PFSK-1 (cell line): Measurements from ENCODE around the gene RARRES2. TPM values are rescaled to one million over a fixed set of nuclear protein-coding genes. Genes with fewer than 3 reads are reported as not detected.

Experiments used
- FOXP2 ChIP-seq: optimal IDR thresholded peaks from 2 replicates; pipeline ENCODE3; 2011; ENCODE audit warnings: borderline replicate concordance, control low read depth, inconsistent platforms; ENCODE audit not compliant: insufficient read depth; ENCODE audit errors: extremely low read length, extremely low read depth
- POLR2AphosphoS5 ChIP-seq: IDR thresholded peaks from 2 replicates; pipeline ENCODE4 v1.6.1; 2012; ENCODE audit warnings: low read depth, mild to moderate bottlenecking, control low read depth, low read length, moderate library complexity
- REST ChIP-seq, 2 experiments: IDR thresholded peaks; 2 replicates each; pipeline versions ENCODE4 v1.6.1 to v1.8.0; 2011 to 2012; ENCODE audit warnings: low read depth in 2 of 2, low read length in 2 of 2, control low read depth in 1 of 2, inconsistent platforms in 1 of 2, mild to moderate bottlenecking in 1 of 2, moderate library complexity in 1 of 2; ENCODE audit not compliant: insufficient read depth in 1 of 2
- SIN3A ChIP-seq: IDR thresholded peaks from 2 replicates; pipeline ENCODE4 v1.6.1; 2012; ENCODE audit warnings: mild to moderate bottlenecking, low read length, moderate library complexity, borderline replicate concordance; ENCODE audit not compliant: insufficient read depth
- TAF1 ChIP-seq: IDR thresholded peaks from 2 replicates; pipeline ENCODE4 v1.6.1; 2012; ENCODE audit warnings: low read length, control low read depth, borderline replicate concordance; ENCODE audit not compliant: insufficient read depth
- polyA plus RNA-seq: library from polyadenylated mRNA; unstranded; fragments of >200 nt; gene quantifications from one replicate; pipeline ENCODE4 v1.2.1, GENCODE V29; 2012; ENCODE audit warnings: low read depth, missing spikeins; ENCODE audit not compliant: insufficient read length

The RARRES2 gene
- not detected for polyA plus RNA-seq

DNA sequence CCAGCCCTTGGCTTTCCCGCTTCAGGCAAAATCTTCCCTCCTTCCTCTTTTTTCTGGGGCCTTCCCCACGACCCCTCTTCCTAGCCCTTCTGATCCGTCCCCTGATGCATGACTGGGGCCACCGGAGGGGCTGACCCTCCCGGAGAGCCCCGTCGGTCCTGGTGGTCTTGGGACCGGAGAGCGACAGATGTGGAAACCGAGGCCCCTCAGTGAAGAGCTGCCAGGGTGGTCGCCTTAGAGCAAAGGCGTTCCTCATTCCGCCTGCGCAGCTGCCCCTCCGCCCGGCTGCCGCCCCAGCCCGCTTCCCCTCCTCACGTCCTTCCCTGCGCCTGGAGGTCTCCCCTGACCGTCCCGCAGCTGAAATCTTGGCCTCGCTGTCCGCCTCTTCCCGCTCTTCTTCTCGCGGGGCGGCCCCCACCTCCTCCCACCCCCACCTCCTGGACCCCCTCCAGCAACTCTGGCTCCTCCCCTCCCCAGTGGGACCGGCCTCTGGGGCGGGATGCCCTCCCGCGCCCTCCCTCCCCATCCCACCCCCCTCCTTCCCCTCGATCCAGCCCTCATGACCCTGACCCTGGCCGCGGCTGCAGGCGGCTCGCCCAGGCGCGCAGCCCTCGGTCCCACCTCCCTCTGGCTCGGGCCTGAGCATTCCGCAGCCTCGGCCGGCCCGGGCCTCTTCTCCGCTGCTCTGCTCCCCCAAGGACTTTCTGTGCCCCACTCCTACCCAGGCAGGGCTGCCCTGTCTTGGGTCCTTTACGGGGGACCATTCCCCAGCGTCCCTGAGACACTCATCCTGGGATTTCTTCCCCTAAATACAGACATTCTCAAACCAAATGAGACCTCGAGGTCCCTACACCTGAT lies at the start of gene RARRES2:
Gene RARRES2, minus strand, starts transcription at position 367 of the 858 bp plus-strand sequence. CDS start 1,020 bp downstream, outside the sequence.
- no peak for TF ChIP-seq POLR2AphosphoS5
- no peak for TF ChIP-seq FOXP2
- TF ChIP-seq SIN3A = no peak
- no peak for TF ChIP-seq REST (IDR thresholded peaks at IDR 0.05; ENCODE audit: insufficient read depth in 1 of 2, low read depth in 2 of 2, low read length in 2 of 2)
- TF ChIP-seq TAF1 = no peak

- TF ChIP-seq REST (IDR thresholded peaks at IDR 0.05; ENCODE audit: insufficient read depth in 1 of 2, low read depth in 2 of 2, low read length in 2 of 2) (no peak), SIN3A (no peak)
Observed at GRCh38 chr7:150390205-150390604, 48.8 kb upstream of the RARRES2 start.

DNA sequence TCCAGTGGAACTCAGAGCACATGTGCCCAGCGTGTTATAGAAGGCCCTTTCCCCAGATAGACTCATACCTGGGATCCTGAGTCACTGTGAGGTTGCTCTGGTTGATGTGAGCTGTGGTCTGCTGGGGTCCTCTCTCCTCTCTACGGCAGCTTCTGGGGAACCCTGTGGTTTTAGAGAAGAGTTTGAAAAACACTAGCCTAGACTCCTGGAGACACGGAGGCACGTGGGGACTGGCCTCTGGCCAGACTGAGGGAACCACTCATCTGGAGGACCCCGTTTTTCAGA lies 48.0 kb upstream of the RARRES2 start:
- no peak for TF ChIP-seq TAF1
- no peak for TF ChIP-seq REST (IDR thresholded peaks at IDR 0.05; ENCODE audit: insufficient read depth in 1 of 2, low read depth in 2 of 2, low read length in 2 of 2)
- no peak for TF ChIP-seq SIN3A
- TF ChIP-seq POLR2AphosphoS5 = no peak
- TF ChIP-seq FOXP2 = no peak

- TF ChIP-seq SIN3A (no peak), TAF1 (no peak), REST (IDR thresholded peaks at IDR 0.05; ENCODE audit: insufficient read depth in 1 of 2, low read depth in 2 of 2, low read length in 2 of 2) (no peak), FOXP2 (no peak)
Observed at GRCh38 chr7:150388709-150389531, 47.5 kb upstream of the RARRES2 start.
